Effector CD8-positive, alpha-beta T cell (primary cell): ENCODE results near the gene VGLL2.

Source experiments
- DNase-seq: peaks from one replicate; lab custom pipeline; 2025; lab: John Stamatoyannopoulos, UW

The VGLL2 gene

GRCh38 chr6:117317261-117317660, 51.9 kb downstream of the VGLL2 start:
- no peak for DNase-seq
